WTC11 (cell line): ENCODE measurements around the gene CNST.

Experiments
- CREB1 ChIP-seq: sonication (generic); formaldehyde crosslinking; IDR thresholded peaks from 2 replicates; pipeline ENCODE4 v1.8.0; 2023; ENCODE audit warnings: mild to moderate bottlenecking, missing genetic modification reagents
- CTCF ChIP-seq: fragments of 200-600 bp; IDR thresholded peaks from 2 replicates; pipeline ENCODE4 v1.8.0; 2022; ENCODE audit warnings: antibody characterized with exemption
- MAX ChIP-seq: sonication (generic); formaldehyde crosslinking; IDR thresholded peaks from 2 replicates; pipeline ENCODE4 v1.8.0; 2022; ENCODE audit warnings: mild to moderate bottlenecking, missing genetic modification reagents
- PREB ChIP-seq: sonication (generic); formaldehyde crosslinking; IDR thresholded peaks from 2 replicates; pipeline ENCODE4 v1.8.1; 2022; ENCODE audit warnings: mild to moderate bottlenecking, missing genetic modification reagents, moderate library complexity, borderline replicate concordance
- SP1 ChIP-seq: sonication (generic); formaldehyde crosslinking; conservative IDR thresholded peaks from 2 replicates; pipeline ENCODE4 v1.8.1; 2022; ENCODE audit warnings: missing genetic modification reagents
- TEAD1 ChIP-seq: sonication (generic); formaldehyde crosslinking; IDR thresholded peaks from 2 replicates; pipeline ENCODE4 v1.8.0; 2022; ENCODE audit warnings: mild to moderate bottlenecking, missing genetic modification reagents
- USF2 ChIP-seq: sonication (generic); formaldehyde crosslinking; IDR thresholded peaks from 2 replicates; pipeline ENCODE4 v1.8.1; 2023; ENCODE audit warnings: mild to moderate bottlenecking, missing genetic modification reagents, moderate library complexity
- ZBTB43 ChIP-seq: sonication (generic); formaldehyde crosslinking; IDR thresholded peaks from 2 replicates; pipeline ENCODE4 v1.8.1; 2023; ENCODE audit warnings: mild to moderate bottlenecking, missing genetic modification reagents
- ZNF219 ChIP-seq: sonication (generic); formaldehyde crosslinking; IDR thresholded peaks from 2 replicates; pipeline ENCODE4 v1.8.0; 2023; ENCODE audit warnings: missing genetic modification reagents, mild to moderate bottlenecking, borderline replicate concordance
- ZNF232 ChIP-seq: sonication (generic); formaldehyde crosslinking; IDR thresholded peaks from 2 replicates; pipeline ENCODE4 v1.8.0; 2022; ENCODE audit warnings: mild to moderate bottlenecking, missing genetic modification reagents
- ZNF512 ChIP-seq: sonication (generic); formaldehyde crosslinking; IDR thresholded peaks from 2 replicates; pipeline ENCODE4 v1.8.1; 2022; ENCODE audit warnings: missing genetic modification reagents, borderline replicate concordance
- TF ChIP-seq, protein P1 (sequence below): sonication (generic); formaldehyde crosslinking; IDR thresholded peaks from 2 replicates; pipeline ENCODE4 v1.8.1; 2023; ENCODE audit warnings: mild to moderate bottlenecking, missing genetic modification reagents, borderline replicate concordance

DNA sequence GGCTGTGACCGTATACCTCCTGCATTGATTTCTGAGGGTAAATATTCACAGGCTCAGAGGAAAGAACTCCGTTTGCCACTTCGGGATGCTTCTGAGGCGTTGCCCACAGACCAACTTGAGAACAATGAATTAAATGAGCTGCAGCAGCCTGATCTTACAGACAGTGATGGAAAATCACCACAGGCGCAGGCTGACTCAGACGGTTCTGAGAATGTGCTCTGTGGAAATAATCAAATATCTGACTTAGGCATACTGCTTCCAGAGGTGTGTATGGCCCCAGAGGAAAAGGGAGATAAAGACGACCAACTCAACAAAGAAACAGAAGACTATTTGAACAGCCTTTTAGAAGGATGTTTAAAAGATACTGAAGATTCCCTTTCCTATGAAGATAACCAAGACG lies 81.3 kb downstream of the CNST start:
- TF ChIP-seq CTCF: no peak
- no peak for TF ChIP-seq TEAD1
- no peak for TF ChIP-seq ZNF232 (CRISPR knock-in tag)
- no peak for TF ChIP-seq CREB1 (CRISPR knock-in tag)
- TF ChIP-seq ZBTB43 (CRISPR knock-in tag): no peak
- no peak for TF ChIP-seq USF2 (CRISPR knock-in tag)
- no peak for TF ChIP-seq PREB (CRISPR knock-in tag)
- TF ChIP-seq ZNF219 (CRISPR knock-in tag): no peak
- TF ChIP-seq, protein P1, sequence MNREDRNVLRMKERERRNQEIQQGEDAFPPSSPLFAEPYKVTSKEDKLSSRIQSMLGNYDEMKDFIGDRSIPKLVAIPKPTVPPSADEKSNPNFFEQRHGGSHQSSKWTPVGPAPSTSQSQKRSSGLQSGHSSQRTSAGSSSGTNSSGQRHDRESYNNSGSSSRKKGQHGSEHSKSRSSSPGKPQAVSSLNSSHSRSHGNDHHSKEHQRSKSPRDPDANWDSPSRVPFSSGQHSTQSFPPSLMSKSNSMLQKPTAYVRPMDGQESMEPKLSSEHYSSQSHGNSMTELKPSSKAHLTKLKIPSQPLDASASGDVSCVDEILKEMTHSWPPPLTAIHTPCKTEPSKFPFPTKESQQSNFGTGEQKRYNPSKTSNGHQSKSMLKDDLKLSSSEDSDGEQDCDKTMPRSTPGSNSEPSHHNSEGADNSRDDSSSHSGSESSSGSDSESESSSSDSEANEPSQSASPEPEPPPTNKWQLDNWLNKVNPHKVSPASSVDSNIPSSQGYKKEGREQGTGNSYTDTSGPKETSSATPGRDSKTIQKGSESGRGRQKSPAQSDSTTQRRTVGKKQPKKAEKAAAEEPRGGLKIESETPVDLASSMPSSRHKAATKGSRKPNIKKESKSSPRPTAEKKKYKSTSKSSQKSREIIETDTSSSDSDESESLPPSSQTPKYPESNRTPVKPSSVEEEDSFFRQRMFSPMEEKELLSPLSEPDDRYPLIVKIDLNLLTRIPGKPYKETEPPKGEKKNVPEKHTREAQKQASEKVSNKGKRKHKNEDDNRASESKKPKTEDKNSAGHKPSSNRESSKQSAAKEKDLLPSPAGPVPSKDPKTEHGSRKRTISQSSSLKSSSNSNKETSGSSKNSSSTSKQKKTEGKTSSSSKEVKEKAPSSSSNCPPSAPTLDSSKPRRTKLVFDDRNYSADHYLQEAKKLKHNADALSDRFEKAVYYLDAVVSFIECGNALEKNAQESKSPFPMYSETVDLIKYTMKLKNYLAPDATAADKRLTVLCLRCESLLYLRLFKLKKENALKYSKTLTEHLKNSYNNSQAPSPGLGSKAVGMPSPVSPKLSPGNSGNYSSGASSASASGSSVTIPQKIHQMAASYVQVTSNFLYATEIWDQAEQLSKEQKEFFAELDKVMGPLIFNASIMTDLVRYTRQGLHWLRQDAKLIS (CRISPR knock-in tag): no peak
- 0 out of 2 replicates have a peak, but pooled peaks have one; percentile 9 for TF ChIP-seq SP1 (CRISPR knock-in tag)
- TF ChIP-seq MAX: no peak
- no peak for TF ChIP-seq ZNF512 (CRISPR knock-in tag)
